ENCODE measurements around the gene GPX4. TPM values are rescaled to one million over a fixed set of nuclear protein-coding genes. Genes with fewer than 3 reads are reported as not detected.
A peak's percentile ranks its signal among the peaks of the same experiment; 100 is the strongest.

GPX4 gene
- total RNA-seq, 1 donor from 2014 or later: 190 TPM

DNA sequence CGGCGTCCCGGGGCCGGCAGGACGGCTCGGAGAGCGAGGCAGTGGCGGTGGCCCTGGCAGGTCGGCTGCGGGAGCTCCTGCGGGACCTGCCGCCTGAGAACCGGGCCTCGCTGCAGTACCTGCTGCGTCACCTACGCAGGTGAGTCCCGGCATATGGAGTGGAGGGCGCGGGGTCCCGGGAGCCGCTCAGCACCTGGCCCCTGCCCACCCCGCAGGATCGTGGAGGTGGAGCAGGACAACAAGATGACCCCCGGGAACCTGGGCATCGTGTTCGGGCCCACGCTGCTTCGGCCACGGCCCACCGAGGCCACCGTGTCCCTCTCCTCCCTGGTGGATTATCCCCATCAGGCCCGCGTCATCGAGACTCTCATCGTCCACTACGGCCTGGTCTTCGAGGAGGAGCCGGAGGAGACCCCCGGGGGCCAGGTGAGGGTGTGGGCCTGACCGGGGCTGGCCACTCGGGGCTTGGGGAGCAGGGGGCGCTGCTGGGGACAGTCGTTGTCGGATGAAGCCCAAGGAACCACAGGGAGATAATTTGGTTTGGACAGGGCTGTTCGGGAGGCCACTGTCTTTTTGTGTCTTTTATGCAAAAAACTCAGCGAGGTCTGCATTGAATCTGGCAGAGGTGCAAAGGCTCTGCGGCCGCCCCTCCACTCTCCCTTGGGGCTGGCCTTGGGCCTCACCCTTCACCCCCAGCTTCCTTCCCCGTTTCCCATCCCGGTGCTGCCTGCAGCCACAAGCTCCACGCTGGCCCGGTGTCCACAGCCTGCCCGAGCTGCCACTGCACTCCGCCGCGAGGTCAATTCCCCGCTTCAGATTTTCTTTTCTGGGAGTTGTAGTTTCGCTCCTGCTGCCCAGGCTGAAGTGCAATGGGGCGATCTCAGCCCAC, 20.6 kb upstream of the GPX4 start:
- peak overlapping the region; percentile 78 for H3K4me3 Mint-ChIP-seq
- no peaks in the 10 kb centered on the region for H3K27me3 Mint-ChIP-seq (ENCODE audit: low read depth)
- H3K27ac Mint-ChIP-seq: no peak overlapping the region
- DNase-seq (ENCODE audit: low spot score in 2 of 2, unreplicated experiment in 2 of 2): peak in 1 of 2 experiments; percentile 20
- H3K4me1 Mint-ChIP-seq: no peaks in the 10 kb centered on the region
- H3K36me3 Mint-ChIP-seq: peaks cover 5% of the 10 kb centered on the region
- TF ChIP-seq, protein P1, sequence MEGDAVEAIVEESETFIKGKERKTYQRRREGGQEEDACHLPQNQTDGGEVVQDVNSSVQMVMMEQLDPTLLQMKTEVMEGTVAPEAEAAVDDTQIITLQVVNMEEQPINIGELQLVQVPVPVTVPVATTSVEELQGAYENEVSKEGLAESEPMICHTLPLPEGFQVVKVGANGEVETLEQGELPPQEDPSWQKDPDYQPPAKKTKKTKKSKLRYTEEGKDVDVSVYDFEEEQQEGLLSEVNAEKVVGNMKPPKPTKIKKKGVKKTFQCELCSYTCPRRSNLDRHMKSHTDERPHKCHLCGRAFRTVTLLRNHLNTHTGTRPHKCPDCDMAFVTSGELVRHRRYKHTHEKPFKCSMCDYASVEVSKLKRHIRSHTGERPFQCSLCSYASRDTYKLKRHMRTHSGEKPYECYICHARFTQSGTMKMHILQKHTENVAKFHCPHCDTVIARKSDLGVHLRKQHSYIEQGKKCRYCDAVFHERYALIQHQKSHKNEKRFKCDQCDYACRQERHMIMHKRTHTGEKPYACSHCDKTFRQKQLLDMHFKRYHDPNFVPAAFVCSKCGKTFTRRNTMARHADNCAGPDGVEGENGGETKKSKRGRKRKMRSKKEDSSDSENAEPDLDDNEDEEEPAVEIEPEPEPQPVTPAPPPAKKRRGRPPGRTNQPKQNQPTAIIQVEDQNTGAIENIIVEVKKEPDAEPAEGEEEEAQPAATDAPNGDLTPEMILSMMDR (IDR thresholded peaks at IDR 0.05; ENCODE audit: unreplicated experiment): no peak
- H3K9me3 Mint-ChIP-seq: no peaks in the 10 kb centered on the region

DNA sequence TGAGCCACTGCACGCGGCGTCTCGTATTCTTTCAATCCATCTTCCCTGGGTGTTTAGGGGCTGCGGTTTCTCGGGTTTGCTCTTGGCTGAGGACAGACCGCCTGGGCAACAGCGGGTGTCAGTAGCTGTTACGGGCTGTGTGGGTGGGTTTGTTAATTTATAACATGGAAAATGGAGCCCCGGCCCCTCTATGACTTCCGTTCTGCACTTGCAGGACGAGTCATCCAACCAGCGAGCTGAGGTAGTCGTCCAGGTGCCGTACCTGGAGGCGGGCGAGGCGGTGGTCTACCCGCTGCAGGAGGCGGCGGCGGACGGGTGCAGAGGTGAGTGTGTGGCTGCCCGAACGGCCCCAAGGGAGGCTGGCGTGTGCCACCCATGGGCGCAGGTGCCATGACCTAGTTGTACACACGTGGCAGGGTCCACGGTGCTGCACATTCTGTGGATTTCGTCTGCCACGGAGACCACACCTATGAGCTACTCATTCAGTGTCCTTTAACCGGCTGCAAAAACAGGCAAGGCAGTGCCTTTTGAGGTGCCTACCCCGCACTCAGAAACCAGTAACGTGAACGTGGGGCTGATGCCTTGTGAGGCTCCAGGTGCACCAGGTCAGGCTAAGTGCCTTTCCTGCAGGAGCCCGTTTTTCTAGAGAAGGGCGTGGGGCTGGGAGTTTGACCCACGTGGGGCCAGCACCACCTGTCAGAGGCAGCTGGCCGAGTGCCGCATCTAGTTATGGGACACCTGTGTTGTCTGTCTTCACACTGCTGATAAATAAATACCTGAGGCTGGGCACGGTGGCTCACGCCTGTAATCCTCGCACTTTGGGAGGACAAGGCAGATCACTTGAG, 19.5 kb upstream of the GPX4 start:
- Mint-ChIP-seq H3K27me3 (ENCODE audit: low read depth) (no peaks in the 10 kb centered on the region), H3K36me3 (peaks cover 5% of the 10 kb centered on the region), H3K4me1 (no peaks in the 10 kb centered on the region), H3K27ac (no peak overlapping the region), H3K4me3 (peak overlapping the region; percentile 8), H3K9me3 (no peaks in the 10 kb centered on the region)
- DNase-seq (ENCODE audit: low spot score in 2 of 2, unreplicated experiment in 2 of 2): no peak
- TF ChIP-seq, protein P1 (IDR thresholded peaks at IDR 0.05; ENCODE audit: unreplicated experiment): no peak

DNA sequence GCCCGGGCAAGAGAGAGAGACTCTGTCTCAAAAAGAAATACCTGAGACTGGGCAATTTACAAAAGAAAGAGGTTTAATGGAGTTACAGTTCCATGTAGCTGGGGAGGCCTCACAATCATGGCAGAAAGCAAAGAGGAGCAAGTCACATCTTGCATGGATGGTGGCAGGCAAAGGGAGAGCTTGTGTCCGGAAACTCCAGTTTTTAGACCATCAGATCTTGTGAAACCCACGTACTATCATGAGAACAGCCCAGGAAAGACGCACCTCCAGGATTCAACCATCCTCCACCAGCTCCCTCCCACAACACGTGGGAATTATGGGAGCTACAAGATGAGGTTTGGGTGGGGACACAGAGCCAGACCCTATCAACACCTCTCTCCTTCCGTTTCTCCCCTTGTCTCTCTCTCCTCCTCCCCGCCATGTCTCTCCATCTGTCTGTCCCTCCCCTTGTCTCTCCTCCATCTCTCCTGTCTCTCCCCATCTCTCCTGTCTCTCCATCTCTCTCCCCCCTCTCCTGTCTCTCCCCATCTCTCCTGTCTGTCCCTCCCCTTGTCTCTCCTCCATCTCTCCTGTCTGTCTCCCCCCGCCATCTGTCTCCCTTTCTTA, 18.6 kb upstream of the GPX4 start:
- no peaks in the 10 kb centered on the region for H3K4me1 Mint-ChIP-seq
- no peak overlapping the region for H3K4me3 Mint-ChIP-seq
- no peak for DNase-seq (ENCODE audit: low spot score in 2 of 2, unreplicated experiment in 2 of 2)
- H3K9me3 Mint-ChIP-seq: no peaks in the 10 kb centered on the region
- H3K27ac Mint-ChIP-seq: no peak overlapping the region
- TF ChIP-seq, protein P1 (IDR thresholded peaks at IDR 0.05; ENCODE audit: unreplicated experiment): no peak
- H3K36me3 Mint-ChIP-seq: peaks cover 5% of the 10 kb centered on the region
- no peaks in the 10 kb centered on the region for H3K27me3 Mint-ChIP-seq (ENCODE audit: low read depth)

DNA sequence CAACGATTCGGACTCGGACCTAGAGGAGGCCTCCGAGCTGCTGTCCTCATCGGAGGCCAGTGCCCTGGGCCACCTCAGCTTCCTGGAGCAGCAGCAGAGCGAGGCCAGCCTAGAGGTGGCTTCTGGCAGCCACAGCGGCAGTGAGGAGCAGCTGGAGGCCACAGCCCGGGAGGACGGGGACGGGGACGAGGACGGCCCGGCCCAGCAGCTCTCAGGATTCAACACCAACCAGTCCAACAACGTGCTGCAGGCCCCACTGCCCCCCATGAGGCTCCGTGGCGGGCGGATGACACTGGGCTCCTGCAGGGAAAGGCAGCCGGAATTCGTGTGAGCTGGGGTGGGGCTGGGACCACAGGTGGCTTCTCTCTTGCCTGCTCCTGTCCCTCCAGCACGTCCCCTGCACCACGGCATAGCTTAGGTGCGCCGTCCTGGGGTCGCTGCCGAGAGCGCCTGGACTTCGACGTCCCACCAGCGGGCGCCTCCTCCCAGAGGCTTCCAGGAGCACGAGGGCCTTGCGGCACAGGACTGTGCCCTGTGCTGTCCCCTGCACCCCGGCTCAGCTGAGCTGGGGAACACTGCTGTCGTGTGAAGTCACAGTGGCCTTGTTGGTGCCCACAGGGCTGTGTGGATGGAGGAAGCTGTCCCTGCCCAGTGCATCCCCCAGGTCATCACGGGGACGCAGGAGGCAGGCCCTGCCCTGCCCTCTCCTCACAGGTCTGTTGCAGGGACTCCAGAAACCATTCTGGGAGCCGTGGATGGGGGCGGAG, 17.9 kb upstream of the GPX4 start:
- H3K4me3 Mint-ChIP-seq: no peak overlapping the region
- no peak overlapping the region for H3K27ac Mint-ChIP-seq
- H3K36me3 Mint-ChIP-seq: peaks cover 5% of the 10 kb centered on the region
- no peaks in the 10 kb centered on the region for H3K27me3 Mint-ChIP-seq (ENCODE audit: low read depth)
- H3K4me1 Mint-ChIP-seq: no peaks in the 10 kb centered on the region
- no peak for DNase-seq (ENCODE audit: low spot score in 2 of 2, unreplicated experiment in 2 of 2)
- TF ChIP-seq, protein P1 (IDR thresholded peaks at IDR 0.05; ENCODE audit: unreplicated experiment): no peak
- no peaks in the 10 kb centered on the region for H3K9me3 Mint-ChIP-seq

DNA sequence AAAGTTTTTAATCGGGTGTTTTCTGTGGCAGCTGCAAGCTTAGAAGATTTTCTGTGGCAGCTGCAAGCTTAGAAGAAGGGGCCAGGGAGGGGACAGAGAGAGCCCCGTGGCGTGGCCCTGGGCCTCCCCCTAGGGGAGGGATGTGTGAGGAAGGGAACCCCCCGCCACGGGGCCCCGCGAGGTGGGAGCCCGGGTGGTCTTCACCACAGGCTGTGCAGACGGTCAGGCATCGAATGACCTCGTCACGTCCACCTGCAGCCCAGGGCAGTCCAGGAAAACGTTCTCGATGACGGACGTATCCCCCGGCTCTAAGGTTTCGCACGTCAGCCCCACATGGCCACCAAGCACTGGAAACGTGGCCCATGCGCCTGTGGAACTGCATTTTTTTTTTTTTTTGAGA, 17.2 kb upstream of the GPX4 start:
- TF ChIP-seq, protein P1 (IDR thresholded peaks at IDR 0.05; ENCODE audit: unreplicated experiment): no peak
- Mint-ChIP-seq H3K36me3 (peaks cover 5% of the 10 kb centered on the region), H3K9me3 (no peaks in the 10 kb centered on the region), H3K27ac (no peak overlapping the region), H3K4me3 (no peak overlapping the region), H3K4me1 (no peaks in the 10 kb centered on the region), H3K27me3 (ENCODE audit: low read depth) (no peaks in the 10 kb centered on the region)
- no peak for DNase-seq (ENCODE audit: low spot score in 2 of 2, unreplicated experiment in 2 of 2)
